Stomach (tissue), 4 donors: Measurements from ENCODE around the gene LITAF.

Source experiments
- CTCF ChIP-seq, 7 experiments: fragments of 450-650 bp in 4 of 7; fragments of 200-600 bp in 3 of 7; sonication (generic) in 3 of 7; IDR thresholded peaks; one replicate each; pipeline ENCODE4 v1.5.1; 2016 to 2019; ENCODE audit warnings: antibody characterized with exemption in 7 of 7, control low read depth in 2 of 7, mild to moderate bottlenecking in 1 of 7
- EP300 ChIP-seq: sonication (generic); formaldehyde crosslinking; IDR thresholded peaks from one replicate; pipeline ENCODE4 v1.6.1; 2017; ENCODE audit warnings: antibody characterized with exemption
- POLR2A ChIP-seq, 4 donors: fragments of 450-650 bp; IDR thresholded peaks; one replicate each; pipeline ENCODE4 v1.6.1; 2016; ENCODE audit warnings: antibody characterized with exemption in 4 of 4, control low read depth in 2 of 4, mild to moderate bottlenecking in 1 of 4, moderate library complexity in 1 of 4
- POLR2AphosphoS5 ChIP-seq, 3 donors: sonication (generic); formaldehyde crosslinking; IDR thresholded peaks; one replicate each; pipeline ENCODE4 v1.6.1; 2016; ENCODE audit warnings: antibody characterized with exemption in 3 of 3

DNA sequence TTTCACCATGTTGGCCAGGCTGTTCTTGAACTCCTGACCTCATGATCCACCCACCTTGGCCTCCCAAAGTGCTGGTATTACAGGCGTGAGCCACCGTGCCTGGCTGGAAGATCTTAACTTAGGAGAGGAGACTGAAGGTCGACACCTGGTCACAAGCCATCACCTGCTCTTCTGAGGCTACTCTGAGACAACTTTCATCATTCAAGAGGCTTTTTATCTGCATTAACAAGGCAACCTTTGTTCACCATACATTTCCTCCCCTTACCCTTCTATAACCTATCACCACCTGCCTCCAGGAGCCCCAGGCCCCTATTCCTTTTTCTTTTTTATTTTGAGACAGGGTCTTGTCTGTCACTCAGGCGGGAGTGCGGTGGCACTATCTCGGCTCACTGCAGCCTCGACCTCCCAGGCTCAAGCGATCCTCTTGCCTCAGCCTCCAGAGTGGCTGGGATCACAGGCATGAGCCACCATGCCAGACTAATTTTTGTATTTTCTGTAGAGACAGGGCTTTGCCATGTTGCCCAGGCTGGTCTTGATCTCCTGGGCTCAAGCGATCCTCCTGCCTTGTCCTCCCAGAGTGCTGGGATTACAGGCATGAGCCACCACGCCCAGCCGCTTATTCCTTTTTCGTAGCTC lies 6.2 kb downstream of the LITAF start:
- TF ChIP-seq POLR2A (IDR thresholded peaks at IDR 0.05) (no peak), CTCF (IDR thresholded peaks at IDR 0.05) (no peak), POLR2AphosphoS5 (IDR thresholded peaks at IDR 0.05) (no peak), EP300 (no peak)
